ENCODE measurements around the gene ATG7.
A peak's percentile ranks its signal among the peaks of the same experiment; 100 is the strongest.

ATG7 gene

GRCh38 chr3:11305509-11305908 is 33.3 kb downstream of the ATG7 start:
- Histone ChIP-seq H3K27ac (peak overlapping the region; percentile 52; the same call in 1 of the 2 replicates), H3K36me3 (ENCODE audit: insufficient read depth) (no peaks in the 10 kb centered on the region), H3K4me2 (peak overlapping the region; percentile 29; the same call in 1 of the 2 replicates), H2AFZ (ENCODE audit: low read depth) (no peak overlapping the region), H3K4me1 (ENCODE audit: low read depth, poor library complexity, severe bottlenecking) (peaks cover 67% of the 10 kb centered on the region), H3K79me2 (ENCODE audit: insufficient read depth, low read depth) (no peaks in the 10 kb centered on the region), H4K20me1 (ENCODE audit: insufficient read depth) (no peaks in the 10 kb centered on the region), H3K4me3 (IDR thresholded peaks at IDR 0.05; ENCODE audit: insufficient read depth, low read depth, low read length) (no peak overlapping the region), H3K9ac (no peak overlapping the region), H3K27me3 (ENCODE audit: insufficient read depth, low read depth) (no peaks in the 10 kb centered on the region)
- TF ChIP-seq, protein P1, sequence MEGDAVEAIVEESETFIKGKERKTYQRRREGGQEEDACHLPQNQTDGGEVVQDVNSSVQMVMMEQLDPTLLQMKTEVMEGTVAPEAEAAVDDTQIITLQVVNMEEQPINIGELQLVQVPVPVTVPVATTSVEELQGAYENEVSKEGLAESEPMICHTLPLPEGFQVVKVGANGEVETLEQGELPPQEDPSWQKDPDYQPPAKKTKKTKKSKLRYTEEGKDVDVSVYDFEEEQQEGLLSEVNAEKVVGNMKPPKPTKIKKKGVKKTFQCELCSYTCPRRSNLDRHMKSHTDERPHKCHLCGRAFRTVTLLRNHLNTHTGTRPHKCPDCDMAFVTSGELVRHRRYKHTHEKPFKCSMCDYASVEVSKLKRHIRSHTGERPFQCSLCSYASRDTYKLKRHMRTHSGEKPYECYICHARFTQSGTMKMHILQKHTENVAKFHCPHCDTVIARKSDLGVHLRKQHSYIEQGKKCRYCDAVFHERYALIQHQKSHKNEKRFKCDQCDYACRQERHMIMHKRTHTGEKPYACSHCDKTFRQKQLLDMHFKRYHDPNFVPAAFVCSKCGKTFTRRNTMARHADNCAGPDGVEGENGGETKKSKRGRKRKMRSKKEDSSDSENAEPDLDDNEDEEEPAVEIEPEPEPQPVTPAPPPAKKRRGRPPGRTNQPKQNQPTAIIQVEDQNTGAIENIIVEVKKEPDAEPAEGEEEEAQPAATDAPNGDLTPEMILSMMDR (conservative IDR thresholded peaks at IDR 0.05; ENCODE audit: low read depth, low read length): no peak

DNA sequence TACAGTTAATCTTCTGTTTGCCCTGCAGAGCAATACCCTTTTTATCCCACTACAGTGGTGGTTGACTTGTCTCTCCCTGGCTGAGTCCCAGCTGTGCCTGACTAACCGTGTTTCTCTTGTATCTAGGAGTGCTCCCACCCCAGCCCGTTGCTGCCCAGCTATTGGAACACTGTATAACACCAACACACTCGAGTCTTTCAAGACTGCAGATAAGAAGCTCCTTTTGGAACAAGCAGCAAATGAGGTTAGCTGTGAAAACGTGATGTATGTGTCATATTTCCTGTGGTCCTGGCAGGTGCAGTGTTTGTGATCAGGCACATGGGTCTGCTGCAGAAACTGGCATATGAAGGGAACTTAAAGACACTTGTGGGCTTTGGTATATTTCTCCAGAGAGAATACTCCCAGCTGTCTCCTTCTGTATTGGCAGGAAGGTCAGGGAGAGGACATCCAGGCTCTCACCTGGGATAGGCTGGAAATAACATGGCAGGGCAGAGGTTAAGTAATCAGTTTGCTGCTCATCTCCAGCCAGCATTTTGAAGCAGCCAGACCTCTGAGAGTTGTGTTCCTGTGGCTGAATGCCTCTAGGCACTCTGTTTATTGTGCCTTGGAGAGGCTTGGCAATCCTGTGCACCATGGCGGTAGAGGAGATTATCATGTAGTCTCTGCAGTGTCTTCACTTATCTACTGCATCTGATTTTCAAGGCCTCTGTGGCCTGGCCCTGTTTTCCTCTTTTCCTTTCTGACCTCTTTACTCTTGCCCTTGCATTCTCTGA is 34.8 kb downstream of the ATG7 start:
- TF ChIP-seq, protein P1 (conservative IDR thresholded peaks at IDR 0.05; ENCODE audit: low read depth, low read length): no peak
- Histone ChIP-seq H3K27ac (peak overlapping the region; percentile 52), H4K20me1 (ENCODE audit: insufficient read depth) (no peaks in the 10 kb centered on the region), H3K27me3 (ENCODE audit: insufficient read depth, low read depth) (no peaks in the 10 kb centered on the region), H3K4me2 (peak overlapping the region; percentile 29), H3K36me3 (ENCODE audit: insufficient read depth) (no peaks in the 10 kb centered on the region), H2AFZ (ENCODE audit: low read depth) (no peak overlapping the region), H3K4me1 (ENCODE audit: low read depth, poor library complexity, severe bottlenecking) (peaks cover 52% of the 10 kb centered on the region), H3K4me3 (IDR thresholded peaks at IDR 0.05; ENCODE audit: insufficient read depth, low read depth, low read length) (no peak overlapping the region), H3K9ac (no peak overlapping the region; the same call in 1 of the 2 replicates), H3K79me2 (ENCODE audit: insufficient read depth, low read depth) (no peaks in the 10 kb centered on the region)

GRCh38 chr3:11307830-11308432 is 35.7 kb downstream of the ATG7 start:
- Histone ChIP-seq H4K20me1 (ENCODE audit: insufficient read depth) (no peaks in the 10 kb centered on the region), H3K4me1 (ENCODE audit: low read depth, poor library complexity, severe bottlenecking) (peaks cover 42% of the 10 kb centered on the region)
- TF ChIP-seq, protein P1 (conservative IDR thresholded peaks at IDR 0.05; ENCODE audit: low read depth, low read length): no peak

DNA sequence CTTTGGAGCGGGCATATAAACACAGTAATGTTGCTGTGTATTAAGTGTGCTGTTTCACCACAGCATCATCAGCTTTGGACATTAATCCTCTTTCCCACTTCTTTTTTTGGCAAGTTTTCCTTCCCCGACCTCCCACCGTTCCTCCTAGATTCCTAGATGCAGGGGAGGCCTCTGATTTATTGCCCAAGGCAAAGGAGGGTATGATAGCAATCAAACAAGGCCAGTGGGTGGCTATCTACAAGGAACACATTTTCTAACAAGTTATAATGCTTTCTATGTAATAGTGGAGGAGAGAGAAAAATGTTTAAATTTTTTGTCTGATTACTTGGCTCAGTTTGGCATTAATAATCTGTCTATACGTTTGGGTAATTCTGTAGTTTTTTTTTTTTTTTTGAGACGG is 38.1 kb downstream of the ATG7 start:
- H3K36me3 ChIP-seq (ENCODE audit: insufficient read depth): no peaks in the 10 kb centered on the region
- no peaks in the 10 kb centered on the region for H3K27me3 ChIP-seq (ENCODE audit: insufficient read depth, low read depth)
- H3K4me1 ChIP-seq (ENCODE audit: low read depth, poor library complexity, severe bottlenecking): peaks cover 27% of the 10 kb centered on the region
- no peak overlapping the region for H3K4me3 ChIP-seq (IDR thresholded peaks at IDR 0.05; ENCODE audit: insufficient read depth, low read depth, low read length)
- TF ChIP-seq, protein P1 (conservative IDR thresholded peaks at IDR 0.05; ENCODE audit: low read depth, low read length): no peak
- no peaks in the 10 kb centered on the region for H3K79me2 ChIP-seq (ENCODE audit: insufficient read depth, low read depth)
- H3K27ac ChIP-seq: no peak overlapping the region
- no peak overlapping the region for H3K9ac ChIP-seq
- H2AFZ ChIP-seq (ENCODE audit: low read depth): no peak overlapping the region
- no peak overlapping the region for H3K4me2 ChIP-seq
- H4K20me1 ChIP-seq (ENCODE audit: insufficient read depth): no peaks in the 10 kb centered on the region

More at GRCh38 chr3:11307830-11308432, 35.7 kb downstream of the ATG7 start:
- no peaks in the 10 kb centered on the region for H3K36me3 ChIP-seq (ENCODE audit: insufficient read depth)
- H3K4me2 ChIP-seq: no peak overlapping the region
- no peak overlapping the region for H2AFZ ChIP-seq (ENCODE audit: low read depth)
- H3K79me2 ChIP-seq (ENCODE audit: insufficient read depth, low read depth): no peaks in the 10 kb centered on the region
- no peak overlapping the region for H3K9ac ChIP-seq
- H3K27me3 ChIP-seq (ENCODE audit: insufficient read depth, low read depth): no peaks in the 10 kb centered on the region
- H3K4me3 ChIP-seq (IDR thresholded peaks at IDR 0.05; ENCODE audit: insufficient read depth, low read depth, low read length): no peak overlapping the region
- H3K27ac ChIP-seq: no peak overlapping the region
